Heart right ventricle (tissue), 16 donors: ENCODE results near the gene TMC8. TPM values are rescaled to one million over a fixed set of nuclear protein-coding genes. Genes with fewer than 3 reads are reported as not detected.

ENCODE experiments used
- ATAC-seq, 8 donors: fragments of 200-7000 bp; cut with Tn5 transposase; one replicate each; pipeline ENCODE4 v1.9.1; 2020; ENCODE audit warnings: mild to moderate bottlenecking in 8 of 8, moderate library complexity in 8 of 8, moderate number of reproducible peaks in 1 of 8
- DNase-seq, 2 donors: peaks; one replicate each; pipeline ENCODE4 v3.0.0-alpha.2; 2020
- H3K27ac ChIP-seq, 10 donors: fragments of 200-600 bp; sonication (generic) in 2 of 10; one replicate each; pipeline versions ENCODE4 v1.5.0 to v1.8.0; 2020 to 2022; ENCODE audit warnings: mild to moderate bottlenecking in 3 of 10
- H3K27me3 ChIP-seq, 7 donors: fragments of 200-600 bp; one replicate each; pipeline ENCODE4 v1.8.0; 2021 to 2022; ENCODE audit warnings: mild to moderate bottlenecking in 2 of 7
- H3K36me3 ChIP-seq, 9 donors: fragments of 200-600 bp; sonication (generic) in 1 of 9; one replicate each; pipeline versions ENCODE4 v1.5.0 to v1.8.0; 2020 to 2022; ENCODE audit warnings: mild to moderate bottlenecking in 2 of 9
- H3K4me1 ChIP-seq, 9 donors: fragments of 200-600 bp; sonication (generic) in 1 of 9; one replicate each; pipeline versions ENCODE4 v1.5.0 to v1.8.0; 2020 to 2022; ENCODE audit warnings: mild to moderate bottlenecking in 4 of 9
- H3K4me3 ChIP-seq, 10 donors: fragments of 200-600 bp; sonication (generic) in 2 of 10; one replicate each; pipeline versions ENCODE4 v1.5.0 to v1.8.0; 2020 to 2022; ENCODE audit warnings: mild to moderate bottlenecking in 7 of 10, moderate library complexity in 2 of 10
- H3K9me3 ChIP-seq, 11 donors: fragments of 200-600 bp in 10 of 11; sonication (generic) in 2 of 11; one replicate each; pipeline versions ENCODE4 v1.5.0 to v1.8.0; 2013 to 2022; ENCODE audit warnings: mild to moderate bottlenecking in 2 of 11, control low read depth in 1 of 11, moderate library complexity in 1 of 11
- WGBS, 2 donors: extraction: QIAGEN DNeasy Blood & Tissue Kit; methylation state at CpG; one replicate each; pipeline ENCODE4 v1.1.7; 2013; ENCODE audit warnings: inconsistent platforms in 1 of 2; 5-methylcytosine and 5-hydroxymethylcytosine counted together
- intact Hi-C, 10 donors: fragments of 100-400 bp; cut with DNase I; formaldehyde crosslinking; loops; one replicate each; pipeline versions ENCODE4 v1.11.1 to v1.14.2; 2022
- polyA plus RNA-seq, 2 donors: library from polyadenylated mRNA; stranded (reverse); fragments of 200-250 nt; gene quantifications; one replicate each; pipeline ENCODE4 v1.2.3, GENCODE V29; 2013
- total RNA-seq, 10 donors: library from RNA; stranded (reverse); fragmentation: NEBNext Ultra II Directional in 3 of 10; extraction: Animal tissue kit (Norgen Biotek cat#: 25700) in 3 of 10; gene quantifications; one replicate each; pipeline versions ENCODE4 v1.2.1 to v1.2.4, GENCODE V29; 2021 to 2023
- TF ChIP-seq, protein P1 (sequence below), 9 donors: fragments of 200-600 bp; sonication (generic) in 2 of 9; IDR thresholded peaks; one replicate each; pipeline versions ENCODE4 v1.5.0 to v1.8.0; 2021 to 2022; ENCODE audit warnings: antibody characterized with exemption in 9 of 9, mild to moderate bottlenecking in 5 of 9, moderate library complexity in 1 of 9
- donor health status: Arrhythmogenic right ventricular cardiomyopathy.
- donor health status: ischemic (EF 13 %, LVEDD 7.1; RV severe dilation, severe dysfunction).
- donor health status: healthy with polysubstance abuse.
- donor health status: DM: no; HTN: yes; CAD: no.
- donor health status: DM: no; HTN: no; CAD: no.
- donor health status: ischemic (EF 25% LVEDD 6.9; RV normal size, moderate dysfunction).
- donor health status: ischemic (EF 25% LVEDD 5.7; RV mildly dilated, moderate dysfunction).
- donor health status: healthy.
- donor health status: DM: yes; HTN: yes; CAD: no.
- donor health status: Ischemic cardiomyopathy.
- donor health status: ischemic (EF 35%, LVEDD 5.7; RV mildly dilated, moderate dysfunction).
- donor health status: nonischemic (EF 11% LVEDD 7.7; RV severe dilation, severe dysfunction).
- donor health status: DM: yes; HTN: yes; CAD: no.
- donor health status: PGD.
- donor health status: ischemic (EF 29% LVEDD 5.4; RV normal size, mild dysfunction).
- donor health status: nonischemic (EF 23%, LVEDD 6.1; RV moderate dilation, normal function).

Gene TMC8
- total and polyA plus RNA-seq, 12 donors = 0.85 to 11.2 (median 2.1) TPM

DNA sequence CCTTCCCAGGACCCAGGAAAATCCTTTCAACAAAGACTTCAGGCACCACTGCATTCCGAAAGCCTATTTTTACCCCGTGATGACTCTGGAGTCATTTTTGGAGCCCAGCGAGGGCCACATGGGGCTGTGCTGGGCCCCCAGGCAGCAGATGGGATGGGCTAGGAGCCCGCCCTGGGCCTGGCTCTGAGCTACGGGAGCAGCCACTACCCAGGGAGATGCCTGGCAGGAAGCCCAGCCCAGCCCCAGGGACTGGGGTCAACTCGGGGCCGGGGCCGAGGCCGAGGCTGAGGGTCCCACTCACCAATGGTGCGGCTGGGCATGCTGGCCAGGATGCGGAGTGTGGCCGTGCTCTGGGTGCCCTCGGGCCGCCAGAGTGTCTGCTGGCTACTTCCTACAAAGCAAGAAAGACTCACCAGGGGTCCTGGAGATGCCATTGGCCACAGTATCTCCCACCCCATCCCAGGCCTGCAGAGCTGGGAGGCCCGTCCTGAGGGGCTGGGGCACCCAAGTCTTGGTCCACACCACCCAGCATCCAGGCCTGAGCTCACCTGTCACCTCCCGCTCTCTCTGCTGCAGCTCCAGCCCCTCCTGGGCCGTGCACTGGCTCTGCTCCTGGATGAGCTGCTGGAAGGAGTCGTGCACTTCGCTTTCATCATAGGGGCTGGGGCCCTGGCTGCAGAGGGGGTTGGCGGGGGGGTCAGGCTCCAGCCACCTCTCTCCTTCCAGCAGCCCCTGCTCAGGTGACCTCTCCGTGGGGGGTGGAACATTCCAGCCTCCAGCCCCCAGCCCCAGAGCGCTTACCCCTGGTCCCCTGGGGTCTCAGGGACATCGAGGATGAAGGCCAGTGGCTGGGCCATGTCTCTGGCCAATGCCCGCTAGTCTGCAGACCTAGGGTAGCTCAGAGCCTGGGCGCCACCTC lies 4.3 kb upstream of the TMC8 start:
- TF ChIP-seq, protein P1, sequence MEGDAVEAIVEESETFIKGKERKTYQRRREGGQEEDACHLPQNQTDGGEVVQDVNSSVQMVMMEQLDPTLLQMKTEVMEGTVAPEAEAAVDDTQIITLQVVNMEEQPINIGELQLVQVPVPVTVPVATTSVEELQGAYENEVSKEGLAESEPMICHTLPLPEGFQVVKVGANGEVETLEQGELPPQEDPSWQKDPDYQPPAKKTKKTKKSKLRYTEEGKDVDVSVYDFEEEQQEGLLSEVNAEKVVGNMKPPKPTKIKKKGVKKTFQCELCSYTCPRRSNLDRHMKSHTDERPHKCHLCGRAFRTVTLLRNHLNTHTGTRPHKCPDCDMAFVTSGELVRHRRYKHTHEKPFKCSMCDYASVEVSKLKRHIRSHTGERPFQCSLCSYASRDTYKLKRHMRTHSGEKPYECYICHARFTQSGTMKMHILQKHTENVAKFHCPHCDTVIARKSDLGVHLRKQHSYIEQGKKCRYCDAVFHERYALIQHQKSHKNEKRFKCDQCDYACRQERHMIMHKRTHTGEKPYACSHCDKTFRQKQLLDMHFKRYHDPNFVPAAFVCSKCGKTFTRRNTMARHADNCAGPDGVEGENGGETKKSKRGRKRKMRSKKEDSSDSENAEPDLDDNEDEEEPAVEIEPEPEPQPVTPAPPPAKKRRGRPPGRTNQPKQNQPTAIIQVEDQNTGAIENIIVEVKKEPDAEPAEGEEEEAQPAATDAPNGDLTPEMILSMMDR (IDR thresholded peaks at IDR 0.05) = no peak
- Histone ChIP-seq H3K4me1 (peaks cover 31 to 89% (median 66%) of the 10 kb centered on the region in 9 donors), H3K27me3 (peaks cover 0 to under 1% (median 0%) of the 10 kb centered on the region in 7 donors), H3K4me3 (peak overlapping the region in 7 of 10 donors; percentile 12 to 97 (median 92)), H3K36me3 (peaks cover 0 to 56% (median 29%) of the 10 kb centered on the region in 9 donors), H3K27ac (peak overlapping the region; percentile 89 to 98 (median 96)), H3K9me3 (no peaks in the 10 kb centered on the region)
- intact Hi-C loops = loop anchor here in 6 of 10 donors (2.0 to 5.0 kb wide), 4 partner anchors 19 to 121 kb away; no protein-coding TSS in a partner anchor
- WGBS, 2 donors = 40 to 53% methylated on average over 25 of the region's 25 CpGs
- peak in 1 of 2 donors; percentile 68 for DNase-seq
- ATAC-seq = peak; percentile 5 to 62 (median 37)

DNA sequence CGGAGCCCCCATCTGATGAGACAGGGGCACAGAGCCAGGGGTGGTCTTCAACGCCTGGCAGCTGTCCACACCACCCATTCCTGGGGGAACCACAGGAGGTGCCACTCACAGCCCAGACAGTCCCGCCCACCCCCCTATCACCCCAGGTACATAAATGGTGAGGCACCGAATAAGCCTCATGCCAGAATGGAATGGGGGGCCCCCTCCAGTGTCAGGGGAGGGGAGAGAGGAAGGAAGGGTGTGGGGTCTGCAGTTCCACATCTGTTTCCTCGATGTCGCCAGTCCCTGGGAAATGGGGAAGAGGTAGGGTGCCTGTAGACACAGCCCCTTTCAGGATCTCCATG lies 3.7 kb upstream of the TMC8 start:
- Histone ChIP-seq H3K4me3 (peak overlapping the region in 7 of 10 donors; percentile 57 to 97 (median 92)), H3K4me1 (peaks cover 31 to 89% (median 72%) of the 10 kb centered on the region in 9 donors), H3K27me3 (peaks cover 0 to 3% (median 0%) of the 10 kb centered on the region in 7 donors), H3K27ac (peak overlapping the region; percentile 89 to 98 (median 96)), H3K36me3 (peaks cover 0 to 49% (median 28%) of the 10 kb centered on the region in 9 donors), H3K9me3 (no peaks in the 10 kb centered on the region)
- no peak for ATAC-seq
- intact Hi-C loops = loop anchor here in 6 of 10 donors (2.0 to 5.0 kb wide), 4 partner anchors 20 to 120 kb away; no protein-coding TSS in a partner anchor
- TF ChIP-seq, protein P1 (IDR thresholded peaks at IDR 0.05) = no peak
- WGBS, 2 donors = 45 to 52% methylated on average over 6 of the region's 6 CpGs
- no peak for DNase-seq

DNA sequence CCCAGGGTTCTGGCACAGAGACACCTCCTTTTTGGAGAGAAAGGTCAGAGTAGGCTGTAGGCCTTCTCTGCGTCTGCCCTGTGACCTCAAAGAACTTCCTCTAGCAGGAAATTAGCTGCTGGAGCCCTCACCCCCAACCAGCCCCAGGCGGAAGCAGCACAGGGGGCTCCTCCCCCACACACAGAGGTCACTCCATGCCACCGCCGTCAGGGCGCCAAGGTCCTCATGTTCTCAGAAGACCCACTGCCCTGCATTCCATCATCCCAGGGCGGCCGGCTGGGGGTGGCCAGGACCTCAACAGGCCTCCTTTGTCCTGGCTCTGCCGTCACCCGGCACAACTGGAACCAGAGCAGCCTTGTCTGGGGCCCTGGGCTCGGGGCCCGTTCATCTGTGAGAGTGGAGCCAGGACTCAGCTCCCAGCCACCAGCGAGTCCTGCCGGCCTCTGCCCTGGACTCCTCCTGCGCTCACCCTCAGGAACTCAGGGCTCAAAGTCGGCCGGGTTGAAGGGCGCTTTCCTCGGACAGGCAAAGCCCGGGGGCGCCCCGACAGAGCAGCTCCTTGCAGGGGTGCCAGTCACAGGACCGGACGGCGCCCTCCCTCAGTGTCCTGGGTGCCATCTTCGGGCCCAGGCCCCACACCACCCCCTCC lies 3.2 kb upstream of the TMC8 start:
- Histone ChIP-seq H3K9me3 (no peaks in the 10 kb centered on the region), H3K36me3 (peaks cover 0 to 44% (median 23%) of the 10 kb centered on the region in 9 donors), H3K27me3 (peaks cover 0 to 3% (median 0%) of the 10 kb centered on the region in 7 donors), H3K27ac (peak overlapping the region; percentile 89 to 98 (median 96)), H3K4me1 (peaks cover 31 to 92% (median 72%) of the 10 kb centered on the region in 9 donors), H3K4me3 (peak overlapping the region; percentile 57 to 97 (median 88))
- intact Hi-C loops = loop anchor here in 6 of 10 donors (2.0 to 5.0 kb wide), 4 partner anchors 21 to 120 kb away; no protein-coding TSS in a partner anchor
- DNase-seq (peak; percentile 78 to 84), ATAC-seq (peak; percentile 43 to 71 (median 64))
- TF ChIP-seq, protein P1 (IDR thresholded peaks at IDR 0.05) = no peak
- WGBS, 2 donors = 3 to 11% methylated on average over 25 of the region's 25 CpGs
